ENCODE measurements around the gene CLTC.
A peak's percentile ranks its signal among the peaks of the same experiment; 100 is the strongest.

Gene CLTC

GRCh38 chr17:59637611-59638310, 18.1 kb downstream of the CLTC start:
- no peaks in the 10 kb centered on the region for H3K9me3 Mint-ChIP-seq
- no peak overlapping the region for H3K4me3 Mint-ChIP-seq
- H3K27ac Mint-ChIP-seq: peak overlapping the region; percentile 13 to 63 (median 50)
- peaks cover 3% of the 10 kb centered on the region for H3K36me3 Mint-ChIP-seq (ENCODE audit: low read depth)
- H3K4me1 Mint-ChIP-seq: peaks cover 37% of the 10 kb centered on the region
- TF ChIP-seq CTCF (IDR thresholded peaks at IDR 0.05; ENCODE audit: unreplicated experiment in 3 of 3): no peak
- H3K27me3 Mint-ChIP-seq (ENCODE audit: low read depth): no peaks in the 10 kb centered on the region

GRCh38 chr17:59638553-59638952, 18.9 kb downstream of the CLTC start:
- H3K4me1 Mint-ChIP-seq: peaks cover 40% of the 10 kb centered on the region
- H3K27ac Mint-ChIP-seq: peak overlapping the region; percentile 38 to 68 (median 50)
- no peaks in the 10 kb centered on the region for H3K9me3 Mint-ChIP-seq
- H3K36me3 Mint-ChIP-seq (ENCODE audit: low read depth): peaks cover 3% of the 10 kb centered on the region
- no peak overlapping the region for H3K4me3 Mint-ChIP-seq
- no peak for TF ChIP-seq CTCF (IDR thresholded peaks at IDR 0.05; ENCODE audit: unreplicated experiment in 3 of 3)
- H3K27me3 Mint-ChIP-seq (ENCODE audit: low read depth): no peaks in the 10 kb centered on the region

- peaks cover 33% of the 10 kb centered on the region for H3K4me1 Mint-ChIP-seq
- H3K27me3 Mint-ChIP-seq (ENCODE audit: low read depth): no peaks in the 10 kb centered on the region
- H3K4me3 Mint-ChIP-seq: no peak overlapping the region
- no peaks in the 10 kb centered on the region for H3K9me3 Mint-ChIP-seq
- TF ChIP-seq CTCF (IDR thresholded peaks at IDR 0.05; ENCODE audit: unreplicated experiment in 3 of 3): no peak
- H3K36me3 Mint-ChIP-seq (ENCODE audit: low read depth): peaks cover 24% of the 10 kb centered on the region
- peak overlapping the region; percentile 57 to 82 (median 74) for H3K27ac Mint-ChIP-seq
Measured at GRCh38 chr17:59641799-59642484, 22.2 kb downstream of the CLTC start.

- H3K27me3 Mint-ChIP-seq (ENCODE audit: low read depth): no peaks in the 10 kb centered on the region
Measured at GRCh38 chr17:59642565-59642964, 22.9 kb downstream of the CLTC start.

GRCh38 chr17:59643159-59644140, 23.8 kb downstream of the CLTC start:
- TF ChIP-seq CTCF (IDR thresholded peaks at IDR 0.05; ENCODE audit: unreplicated experiment in 3 of 3): no peak
- no peaks in the 10 kb centered on the region for H3K9me3 Mint-ChIP-seq
- H3K4me1 Mint-ChIP-seq: peaks cover 30% of the 10 kb centered on the region
- peaks cover 36% of the 10 kb centered on the region for H3K36me3 Mint-ChIP-seq (ENCODE audit: low read depth)
- H3K27me3 Mint-ChIP-seq (ENCODE audit: low read depth): no peaks in the 10 kb centered on the region
- H3K4me3 Mint-ChIP-seq: peak overlapping the region in 1 of 3 experiments; percentile 18
- H3K27ac Mint-ChIP-seq: peak overlapping the region; percentile 58 to 82 (median 74)

More at GRCh38 chr17:59642565-59642964, 22.9 kb downstream of the CLTC start:
- no peak overlapping the region for H3K4me3 Mint-ChIP-seq
- no peak for TF ChIP-seq CTCF (IDR thresholded peaks at IDR 0.05; ENCODE audit: unreplicated experiment in 3 of 3)
- no peaks in the 10 kb centered on the region for H3K9me3 Mint-ChIP-seq
- H3K4me1 Mint-ChIP-seq: peaks cover 33% of the 10 kb centered on the region
- peak overlapping the region; percentile 57 to 82 (median 74) for H3K27ac Mint-ChIP-seq
- H3K36me3 Mint-ChIP-seq (ENCODE audit: low read depth): peaks cover 30% of the 10 kb centered on the region
